Right forelimb (tissue), 1 donor: ENCODE results near the gene POLDIP2.

Experiments
- DNase-seq: peaks from one replicate; pipeline ENCODE4 v3.0.0-alpha.2; 2018

Gene POLDIP2

DNA sequence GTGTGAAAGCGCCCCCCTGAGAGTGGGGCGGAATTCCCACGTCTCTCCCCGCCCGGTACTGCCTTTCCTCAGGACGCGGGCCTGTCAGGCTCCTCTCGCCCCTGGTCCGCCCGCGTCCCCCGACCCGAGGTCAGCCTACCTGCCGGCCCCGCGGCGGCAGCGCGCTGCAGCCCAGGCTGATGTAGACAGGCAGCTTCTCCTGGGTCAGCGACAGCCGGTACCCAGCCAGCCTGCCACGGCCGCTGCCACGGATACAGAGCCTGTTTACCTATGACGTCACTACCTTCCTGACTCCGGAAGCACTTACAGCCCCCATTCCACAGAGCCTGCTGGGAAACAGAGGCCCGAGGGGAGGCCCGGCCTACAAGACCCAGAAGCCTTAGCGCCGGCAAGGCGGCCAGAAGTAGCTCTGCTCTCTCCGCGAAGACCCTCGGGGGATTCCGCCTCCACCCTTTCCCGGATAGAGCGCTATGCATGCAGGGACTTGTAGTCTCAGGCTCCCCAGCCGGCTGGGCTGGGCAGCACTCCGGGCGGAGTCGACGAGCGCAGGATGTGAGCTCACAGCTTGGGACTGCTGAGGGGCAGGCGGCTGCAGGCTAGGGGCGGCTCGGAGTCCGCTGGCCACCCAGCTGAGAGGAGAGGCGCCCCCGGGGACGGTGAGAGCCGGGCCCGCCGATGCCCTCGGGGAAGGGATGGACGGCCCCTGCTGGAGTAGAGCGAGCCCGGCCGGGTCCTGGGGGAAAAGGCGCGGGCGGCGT is 21.9 kb downstream of the POLDIP2 start, which contains the start of the genes IFT20 and TNFAIP1:
Gene IFT20 (minus strand): TSS at position 272 of the 758 bp plus-strand sequence. CDS start 3,487 bp downstream, outside the sequence.
Gene TNFAIP1 (plus strand): TSS at position 561 of the 758 bp plus-strand sequence. CDS start 3,761 bp downstream, outside the sequence.
- peak; percentile 99 for DNase-seq

DNA sequence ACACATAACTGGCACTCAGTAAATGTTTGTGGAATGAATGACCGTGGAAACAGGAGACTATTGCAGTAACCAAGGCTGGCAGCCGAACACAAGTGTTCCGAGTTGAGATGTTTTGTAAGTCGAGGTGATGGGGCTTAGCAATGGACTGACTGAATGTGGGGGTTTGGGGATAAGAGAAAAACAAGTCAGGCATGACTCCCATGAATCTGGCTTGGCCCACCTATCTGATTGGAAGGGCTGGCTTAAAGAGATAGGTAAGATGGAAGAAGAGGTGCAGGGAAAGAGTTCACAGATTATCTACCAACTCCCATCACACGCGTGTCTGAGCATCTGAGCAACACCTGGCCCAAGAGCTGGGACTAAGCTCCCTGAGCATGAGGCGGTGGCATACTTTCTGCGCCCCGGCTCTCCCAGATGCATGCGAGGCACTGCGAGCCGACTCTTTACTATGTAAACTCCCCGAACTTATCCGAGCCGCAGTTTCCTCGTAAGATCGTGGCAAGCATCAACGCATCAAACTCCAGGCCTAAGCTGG is 22.6 kb downstream of the POLDIP2 start:
- no peak for DNase-seq

DNA sequence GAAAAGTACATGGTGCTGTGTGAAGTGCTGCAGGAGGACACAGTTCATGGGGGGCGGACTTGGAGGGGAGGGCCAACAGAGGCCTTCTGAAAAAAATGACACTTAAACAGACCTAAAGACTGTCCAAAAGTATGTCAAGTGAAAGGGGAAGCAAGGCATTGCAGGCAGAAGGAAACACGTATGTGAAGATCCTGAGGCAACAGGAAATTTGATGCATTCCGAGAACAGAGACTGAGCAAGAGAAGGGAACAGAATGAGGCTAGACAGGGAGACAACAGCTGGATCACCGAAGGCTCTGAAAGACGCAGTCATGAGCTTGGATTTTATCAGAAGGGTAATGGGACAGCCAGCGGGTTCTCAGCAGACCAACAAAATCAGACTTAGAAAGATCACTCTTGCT is 23.2 kb downstream of the POLDIP2 start:
- no peak for DNase-seq

DNA sequence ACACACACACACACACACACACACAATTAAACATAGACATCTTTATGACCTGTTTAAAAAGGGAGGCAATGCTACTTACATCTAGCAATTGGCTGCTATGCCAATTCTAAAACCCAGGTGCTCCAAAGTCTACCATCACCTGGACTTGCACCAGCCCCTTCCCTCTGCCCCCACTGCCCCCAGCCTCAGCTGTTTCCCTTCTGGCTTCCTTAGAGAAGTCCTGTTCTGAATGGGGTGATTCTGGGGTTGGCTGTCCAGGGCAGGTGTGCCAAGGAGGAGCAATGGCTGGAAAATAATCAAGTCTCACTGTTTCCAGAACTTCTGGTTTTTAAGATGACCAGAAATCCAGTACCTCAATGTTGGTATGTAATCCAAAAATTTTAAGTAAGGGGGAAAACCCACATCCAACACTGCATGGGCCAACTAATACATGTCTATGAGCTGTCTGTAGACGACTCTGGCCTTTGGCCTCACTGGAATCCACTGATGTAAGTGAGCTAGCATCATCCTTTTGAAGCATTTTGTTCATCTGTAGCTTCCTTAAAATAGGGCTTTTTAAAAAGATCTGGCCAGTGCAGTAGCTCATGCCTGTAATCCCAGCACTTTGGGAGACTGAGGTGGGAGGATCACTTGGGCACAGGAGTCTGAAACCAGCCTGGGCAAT is 24.1 kb downstream of the POLDIP2 start:
- DNase-seq: no peak

DNA sequence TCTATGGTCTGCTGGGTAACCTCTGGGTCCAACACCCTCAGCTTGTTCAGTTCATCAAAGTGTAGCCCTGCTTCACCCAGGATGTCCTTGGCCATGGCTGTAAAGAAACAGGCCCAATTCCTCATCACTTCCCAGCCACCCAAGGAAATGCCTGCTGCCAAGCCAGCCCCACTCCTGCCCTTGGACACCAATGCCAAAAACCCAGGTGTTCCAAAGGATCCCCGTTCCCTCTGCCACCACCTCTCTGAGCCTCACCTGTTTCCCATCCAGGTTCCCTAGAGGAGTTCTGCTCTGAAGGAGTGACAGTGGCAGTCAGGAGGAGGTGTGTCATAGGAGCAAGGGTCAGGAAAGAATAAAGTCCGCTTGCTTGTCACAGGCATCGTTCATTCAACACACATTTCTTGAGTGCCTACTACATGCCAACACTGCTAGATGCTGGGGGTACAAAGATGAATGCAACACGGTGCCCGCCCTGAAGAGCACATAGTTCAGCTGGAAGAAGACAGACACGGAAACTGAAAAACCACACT is 25.4 kb downstream of the POLDIP2 start:
- DNase-seq: no peak

DNA sequence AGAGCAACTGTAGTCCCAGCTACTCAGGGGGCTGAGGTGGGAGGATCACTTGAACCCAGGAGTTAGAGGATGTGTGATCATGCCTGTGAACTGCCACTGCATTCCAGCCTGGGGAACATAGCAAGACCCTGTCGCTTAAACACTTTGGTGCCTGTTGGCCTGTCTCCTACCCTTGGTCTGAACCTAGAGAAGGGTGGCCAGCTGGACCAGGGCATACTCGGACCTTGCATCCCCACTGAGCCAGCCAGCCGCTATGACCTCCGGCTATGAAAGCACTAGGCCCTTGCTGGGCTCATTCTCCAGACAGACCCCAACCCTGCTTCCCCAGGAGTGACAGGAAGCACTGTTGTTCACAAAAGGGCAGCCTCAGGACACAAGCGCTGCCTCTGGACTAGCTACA is 26.7 kb downstream of the POLDIP2 start:
- DNase-seq: no peak

DNA sequence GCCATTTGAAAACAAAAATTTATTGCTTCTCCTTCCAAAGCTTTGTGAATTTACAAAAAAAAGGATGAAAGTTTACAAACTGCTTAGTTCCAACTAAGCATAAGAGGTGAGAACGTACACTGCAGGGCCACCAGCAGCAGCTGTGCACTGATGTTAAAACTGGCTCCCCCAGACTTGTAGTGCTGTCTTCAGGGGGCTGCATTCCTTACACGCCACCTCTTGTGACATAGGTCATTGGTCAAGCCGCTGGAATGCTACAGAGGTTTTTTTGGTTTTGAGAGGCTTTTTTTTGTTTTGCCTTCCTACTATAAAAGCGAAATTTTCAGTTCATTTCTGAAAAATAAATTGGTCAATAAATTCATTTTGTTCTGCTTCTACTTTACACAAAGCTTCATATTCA is 29.0 kb downstream of the POLDIP2 start:
- DNase-seq: no peak

DNA sequence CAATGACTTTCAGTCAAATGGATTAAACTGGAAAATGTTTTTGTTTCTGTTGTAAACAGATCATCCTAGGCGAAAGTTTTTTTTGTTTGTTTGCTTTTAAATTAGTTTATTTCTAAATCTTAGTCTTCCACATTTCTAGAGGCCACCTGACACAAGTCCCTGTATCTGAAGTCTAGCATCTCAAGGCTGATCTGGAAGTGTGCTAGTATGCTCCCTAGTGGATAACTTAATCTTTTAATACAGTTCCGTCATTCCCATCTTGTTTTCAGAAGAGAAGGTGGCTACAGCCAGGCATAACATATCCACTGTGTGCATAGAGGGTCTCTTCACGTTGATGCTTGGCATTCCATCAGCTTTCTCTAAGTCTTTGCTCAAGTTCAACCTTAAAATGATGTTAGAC is 29.6 kb downstream of the POLDIP2 start:
- no peak for DNase-seq

DNA sequence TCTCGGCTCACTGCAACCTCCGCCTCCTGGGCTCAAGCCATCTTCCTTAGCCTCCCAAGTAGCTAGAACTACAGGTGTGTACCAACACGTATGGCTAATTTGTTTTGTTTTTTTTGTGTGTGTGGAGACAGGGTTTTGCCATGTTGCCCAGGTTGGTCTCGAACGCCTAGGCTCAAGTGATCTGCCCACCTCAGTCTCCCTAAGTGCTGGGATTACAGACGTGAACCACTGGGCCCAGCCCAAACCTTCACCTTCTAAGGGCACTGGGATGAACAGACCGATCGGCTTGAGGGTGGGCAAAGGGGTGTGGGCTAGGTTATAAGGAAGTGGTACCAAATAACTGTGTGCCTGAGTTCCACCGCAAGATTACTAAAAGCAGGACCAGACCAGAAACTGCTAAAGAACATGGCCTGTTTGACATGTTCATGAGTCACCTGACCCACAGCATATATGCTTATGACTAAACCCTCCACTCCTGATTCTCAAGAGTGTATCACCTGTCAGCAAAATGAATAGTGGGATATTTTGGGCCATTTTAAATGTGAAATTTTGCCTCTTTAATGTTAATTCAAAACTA is 30.2 kb downstream of the POLDIP2 start:
- DNase-seq: no peak

DNA sequence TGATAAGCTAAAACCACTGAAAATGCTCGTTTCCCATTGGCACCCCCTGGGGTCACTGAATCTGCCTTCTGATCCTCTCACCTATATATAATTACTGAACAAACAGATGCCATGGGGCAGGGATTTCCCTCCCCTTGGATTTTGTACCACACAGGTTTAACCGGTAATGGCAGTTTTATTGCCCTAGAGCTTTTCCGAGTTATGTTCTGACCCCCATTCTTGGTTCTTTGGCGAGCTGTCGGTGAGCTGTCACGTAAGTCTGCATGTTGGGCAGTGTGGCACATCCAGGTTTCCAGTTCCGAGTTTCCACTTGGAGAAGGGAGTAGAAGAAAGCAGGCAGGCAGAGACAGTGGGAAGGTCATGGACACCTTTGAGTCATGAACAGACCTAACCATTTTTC is 31.2 kb downstream of the POLDIP2 start:
- DNase-seq: no peak

DNA sequence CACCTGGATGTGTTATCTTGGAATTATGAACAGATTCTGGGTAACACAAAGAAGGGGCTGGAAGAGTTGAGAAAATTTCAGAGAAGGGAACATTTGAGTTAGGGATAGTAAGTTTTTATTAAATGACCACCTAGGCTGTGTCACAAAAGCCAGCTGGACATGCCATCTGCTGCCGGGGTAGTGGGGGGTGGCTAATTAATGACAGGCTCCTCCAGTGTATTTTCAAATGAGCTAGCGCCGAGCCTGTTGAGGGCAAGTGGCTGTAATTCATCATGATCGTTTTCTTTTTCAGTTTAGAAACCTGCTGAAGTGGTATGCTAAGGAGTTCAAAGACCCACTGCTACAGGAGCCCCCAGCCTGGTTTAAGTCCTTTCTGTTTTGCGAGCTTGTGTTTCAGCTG is 32.1 kb downstream of the POLDIP2 start:
- DNase-seq: no peak

DNA sequence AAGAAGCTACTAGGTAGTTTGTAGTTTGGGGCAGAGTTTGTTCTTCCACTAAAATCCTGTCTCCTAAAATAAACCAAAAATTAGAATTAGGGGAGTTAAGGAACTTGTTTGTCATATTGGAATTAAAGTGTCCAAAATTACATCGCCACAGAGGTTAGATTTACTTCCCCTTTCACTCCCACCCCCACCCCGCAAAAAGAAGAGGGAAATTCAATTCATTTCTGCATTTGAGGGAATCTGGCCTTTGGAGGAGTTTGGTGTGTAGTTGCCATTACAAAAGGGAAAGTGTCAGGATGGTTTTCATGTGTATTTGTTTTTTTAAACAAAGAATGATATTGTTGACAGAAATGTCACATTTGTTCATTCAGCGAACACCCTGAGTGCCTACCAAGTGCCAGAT is 32.5 kb downstream of the POLDIP2 start:
- no peak for DNase-seq

DNA sequence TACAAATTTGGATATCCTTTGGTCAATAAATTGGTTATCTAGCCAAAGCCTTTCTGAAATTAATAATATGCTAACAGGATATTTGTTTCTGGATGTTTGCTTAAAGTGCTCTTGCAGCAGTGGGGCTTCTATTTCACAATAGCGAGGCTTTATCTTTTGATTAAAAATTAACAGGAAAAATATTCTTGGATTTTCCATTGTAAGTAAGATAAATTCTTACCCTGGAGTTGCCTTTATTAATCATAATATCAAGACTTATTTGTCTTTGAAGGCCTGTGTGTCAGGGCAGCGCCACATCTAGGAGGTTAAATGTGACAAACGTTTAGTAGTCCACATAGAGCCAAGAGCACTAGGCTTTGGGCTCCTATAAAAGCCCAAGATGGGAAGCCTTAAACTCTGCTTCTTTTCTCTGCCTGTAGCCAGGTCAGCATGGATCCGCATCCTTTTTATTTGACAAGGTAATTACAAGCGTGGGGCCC is 33.0 kb downstream of the POLDIP2 start:
- no peak for DNase-seq

DNA sequence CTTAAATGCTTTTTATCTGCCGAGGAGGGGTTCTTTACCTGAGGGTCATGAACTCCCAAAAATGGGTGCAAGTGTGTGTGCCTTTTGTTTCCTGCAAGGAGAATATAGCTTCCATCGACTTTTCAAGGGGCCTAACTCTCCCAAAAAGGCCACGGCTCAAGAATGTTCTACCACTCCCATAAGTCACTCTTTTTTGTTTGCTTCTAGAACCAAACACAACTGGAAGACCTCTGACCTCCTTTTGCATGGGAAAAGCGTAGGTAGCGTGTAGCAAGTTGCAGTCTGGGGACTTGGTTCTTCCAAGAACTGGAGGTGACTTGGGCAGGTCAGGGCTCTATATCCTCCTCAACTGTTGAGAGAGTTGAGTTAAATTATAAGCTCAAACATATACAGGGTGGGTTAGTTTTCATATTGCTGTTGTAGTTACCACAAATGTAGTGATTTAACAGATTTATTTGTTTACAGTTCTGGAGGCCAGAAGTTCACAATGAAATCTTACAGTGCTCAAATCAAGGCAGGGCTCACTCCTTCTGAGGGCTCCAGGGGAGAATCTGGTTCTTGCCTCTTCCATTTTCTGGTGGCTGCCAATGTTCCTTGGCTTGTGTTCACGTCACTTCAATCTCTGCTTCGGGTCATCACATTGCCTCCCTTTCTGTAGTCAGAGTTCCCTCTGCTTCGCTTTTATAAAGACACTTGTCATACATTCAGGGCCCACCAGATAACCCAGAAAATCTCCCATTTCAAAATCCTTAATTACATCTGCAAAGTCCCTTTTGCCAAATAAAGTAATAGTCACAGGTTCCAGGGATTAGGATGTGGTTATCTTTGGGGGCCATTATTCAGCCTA is 36.9 kb downstream of the POLDIP2 start:
- DNase-seq: no peak

DNA sequence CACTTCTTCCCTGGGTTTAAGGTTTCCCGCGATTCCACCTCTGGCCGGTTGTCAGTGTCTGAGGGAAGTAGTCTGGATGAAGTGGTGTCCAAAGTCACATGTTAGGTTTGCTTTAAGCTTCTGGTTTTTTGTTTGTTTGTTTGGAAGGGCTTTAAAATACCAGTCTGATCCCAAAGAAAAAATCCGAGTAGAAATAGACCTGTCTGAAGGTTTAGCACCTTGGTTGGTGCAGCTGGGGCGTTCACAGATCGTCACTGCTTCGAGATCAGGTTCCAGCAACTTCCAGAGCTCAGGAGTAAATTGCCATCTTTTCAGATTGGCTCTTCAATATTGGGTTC is 37.8 kb downstream of the POLDIP2 start:
- no peak for DNase-seq

DNA sequence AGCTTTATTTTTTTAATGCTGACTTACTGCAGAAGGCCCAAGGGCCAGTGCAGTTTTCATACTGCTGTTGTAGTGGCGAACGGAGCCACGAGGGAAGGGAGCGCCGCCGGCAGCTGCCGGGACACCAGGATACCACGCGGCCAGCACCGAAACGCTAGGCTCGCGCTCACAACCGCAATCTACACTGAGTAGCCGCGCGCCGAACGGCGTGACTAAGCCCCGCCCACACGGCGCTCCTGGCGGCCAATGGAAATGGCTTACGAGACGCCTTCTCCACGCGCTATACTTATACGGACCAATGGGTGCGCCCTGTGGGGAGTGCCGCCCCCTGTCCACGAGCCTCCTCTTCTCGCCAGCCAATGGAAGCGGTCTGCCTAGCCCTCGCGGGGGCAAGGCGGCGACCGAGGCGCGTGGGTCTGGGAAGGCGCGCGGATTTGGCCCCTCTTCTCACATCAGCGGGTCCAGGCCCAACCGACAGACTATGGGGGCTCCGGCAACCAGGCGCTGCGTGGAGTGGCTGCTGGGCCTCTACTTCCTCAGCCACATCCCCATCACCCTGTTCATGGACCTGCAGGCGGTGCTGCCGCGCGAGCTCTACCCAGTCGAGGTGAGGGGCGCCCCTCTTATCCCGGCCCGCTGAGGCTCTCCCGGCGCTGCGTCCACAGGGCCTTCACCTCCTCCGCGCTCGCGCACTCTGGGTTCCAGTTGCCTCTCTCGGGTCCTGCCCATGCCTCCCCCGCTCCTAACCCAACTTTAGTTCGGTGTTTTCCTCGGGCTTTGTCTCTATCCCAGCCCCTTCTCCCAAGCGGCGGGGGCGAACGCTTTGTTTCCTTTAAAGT is 38.3 kb downstream of the POLDIP2 start, which contains the start of gene TMEM97:
Gene TMEM97 (plus strand): TSS at position 442 of the 839 bp plus-strand sequence. CDS start 40 bp downstream, at position 482.
- DNase-seq: peak; percentile 95

DNA sequence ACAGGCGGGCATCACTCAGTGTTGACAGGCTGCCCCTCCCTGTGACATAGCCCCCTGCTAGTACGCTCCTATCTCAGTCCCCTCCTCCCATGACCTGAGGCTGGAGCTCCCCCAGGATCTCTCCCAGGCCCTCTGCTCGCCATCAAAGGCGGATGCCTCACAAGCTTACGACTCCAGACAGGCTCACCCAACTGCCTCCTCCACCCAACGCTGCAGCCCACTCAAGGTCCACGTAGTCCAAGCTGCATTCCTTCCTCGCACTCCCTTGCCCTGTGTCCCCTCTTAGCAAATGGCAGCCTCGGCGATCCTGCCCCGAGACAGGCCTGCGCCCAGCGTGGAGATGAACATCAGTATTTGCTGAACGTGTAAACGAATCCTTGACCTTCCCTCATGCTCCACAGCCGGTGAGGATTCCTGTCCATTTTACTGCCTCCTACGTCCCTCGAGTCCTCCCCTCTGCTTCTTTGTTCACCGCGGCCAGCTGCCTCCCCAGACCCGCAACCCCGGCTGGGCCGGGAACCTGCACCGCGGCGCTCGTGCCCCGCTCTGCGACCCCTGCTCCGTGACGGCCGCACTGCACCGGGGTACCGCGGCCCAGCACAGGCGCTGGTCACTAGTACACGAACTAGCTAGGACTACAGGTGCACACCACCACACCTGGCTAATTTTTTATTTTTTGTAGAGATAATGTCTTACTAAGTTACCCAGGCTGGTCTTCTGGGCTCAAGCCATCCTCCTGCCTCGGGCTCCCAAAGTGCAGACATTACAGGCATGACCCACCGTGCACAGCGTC is 39.2 kb downstream of the POLDIP2 start:
- DNase-seq: no peak

DNA sequence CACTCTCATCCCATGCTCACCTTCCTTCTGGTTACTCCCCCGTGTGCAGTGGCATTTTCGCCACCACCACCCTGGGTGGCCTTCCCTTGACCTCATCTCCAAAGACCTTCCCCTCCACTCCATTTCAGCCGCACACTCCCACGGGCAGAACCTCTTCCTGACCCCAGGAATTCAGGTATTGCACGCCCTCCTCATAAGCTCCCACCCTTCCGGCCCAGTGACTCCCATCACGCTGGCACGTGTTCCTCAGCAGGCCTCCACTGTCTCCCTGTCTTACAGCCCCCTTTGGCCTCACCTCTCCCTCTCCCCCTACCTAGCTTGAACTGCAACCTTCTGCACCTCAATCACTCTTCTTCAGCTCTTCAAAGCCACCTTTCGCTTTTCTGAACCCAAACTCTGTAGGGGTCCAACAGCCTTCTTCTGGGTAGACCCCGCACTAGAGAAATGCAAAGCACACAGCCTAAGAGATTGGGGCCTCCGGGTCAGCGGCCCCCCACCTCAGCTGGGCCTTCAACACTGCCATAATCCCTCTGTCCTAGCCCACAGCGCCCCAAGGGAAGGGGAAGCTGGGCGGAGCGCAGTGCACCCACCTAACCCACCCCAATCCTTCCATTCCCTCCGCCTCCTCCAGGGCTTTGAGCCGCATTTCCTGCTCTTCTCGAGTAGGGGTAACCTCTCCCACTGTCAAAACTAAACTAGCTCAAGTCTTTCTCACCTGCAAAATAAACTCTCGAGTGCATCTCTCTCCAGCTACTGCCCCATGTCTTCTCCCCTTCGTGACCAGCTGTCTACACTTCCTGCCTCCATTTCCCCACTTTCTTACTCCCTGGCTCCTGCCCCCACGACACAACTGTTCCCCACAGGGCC is 40.0 kb downstream of the POLDIP2 start:
- no peak for DNase-seq
